ENCODE measurements around the gene AGPAT4.

DNA sequence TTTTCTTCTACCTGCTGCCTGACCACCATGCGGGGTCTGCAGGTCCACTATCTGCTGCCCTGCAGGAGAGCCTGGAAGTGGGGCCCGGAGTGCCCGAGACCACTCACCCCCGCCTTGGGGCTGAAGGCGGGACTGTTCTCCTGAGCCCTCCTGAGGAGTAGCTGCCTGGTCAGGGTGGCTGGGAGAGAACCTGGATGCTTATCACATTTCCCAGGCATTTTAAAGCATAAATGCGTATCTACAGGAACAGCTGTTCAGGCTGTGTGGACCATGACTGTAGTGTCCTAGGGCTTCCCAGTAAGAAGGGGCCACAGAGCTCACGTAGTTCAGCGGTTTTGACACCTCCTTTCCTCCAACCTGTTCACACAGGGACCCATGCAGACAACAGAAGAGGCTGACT lies 123.3 kb downstream of the AGPAT4 start:
- TF ChIP-seq CTCF (conservative IDR thresholded peaks at IDR 0.05; ENCODE audit: low read depth, low read length) = no peak
- TF ChIP-seq EZH2 (IDR thresholded peaks at IDR 0.05; ENCODE audit: borderline replicate concordance, low read depth, low read length, poor library complexity, severe bottlenecking) = no peak

All from A673 (cell line).